Left ventricle myocardium superior (tissue), 1 donor: ENCODE measurements around the gene RAD51AP2. TPM values are rescaled to one million over a fixed set of nuclear protein-coding genes. Genes with fewer than 3 reads are reported as not detected.

Experiments used
- ATAC-seq: fragments of 200-7000 bp; cut with Tn5 transposase; one replicate; pipeline ENCODE4 v1.9.1; 2020; ENCODE audit warnings: mild to moderate bottlenecking, moderate library complexity
- DNase-seq: peaks from one replicate; pipeline ENCODE4 v3.0.0-alpha.2; 2020
- intact Hi-C: fragments of 100-400 bp; cut with micrococcal nuclease; formaldehyde crosslinking; loops from one replicate; pipeline ENCODE4 v1.11.0; 2022
- total RNA-seq: library from RNA; stranded (reverse); fragmentation: NEBNext Ultra II Directional; extraction: Animal tissue kit (Norgen Biotek cat#: 25700); gene quantifications from one replicate; pipeline ENCODE4 v1.2.1, GENCODE V29; 2021
- donor health status: DM: no; HTN: yes; CAD: no; lungs with severe emphysema.

Gene RAD51AP2
- total RNA-seq, 1 donor from 2014 or later, result 0.10 TPM

- intact Hi-C loops, result no loop called here
- ATAC-seq, result peak; percentile 86
- DNase-seq, result no peak
Measured at GRCh38 chr2:17476830-17477229, 41.4 kb downstream of the RAD51AP2 start.

- no peak for DNase-seq
- intact Hi-C loops, result no loop called here
- ATAC-seq, result no peak
Measured at GRCh38 chr2:17476064-17476463, 42.2 kb downstream of the RAD51AP2 start.

GRCh38 chr2:17475286-17475685 is 43.0 kb downstream of the RAD51AP2 start:
- no peak for ATAC-seq
- DNase-seq, result no peak
- intact Hi-C loops, result no loop called here

- DNase-seq, result no peak
- no peak for ATAC-seq
- intact Hi-C loops, result no loop called here
Measured at GRCh38 chr2:17471979-17472378, 46.3 kb downstream of the RAD51AP2 start.

GRCh38 chr2:17470855-17471641 is 47.2 kb downstream of the RAD51AP2 start:
- no peak for DNase-seq

GRCh38 chr2:17461087-17461475 is 57.2 kb downstream of the RAD51AP2 start:
- ATAC-seq, result no peak

More at GRCh38 chr2:17470855-17471641, 47.2 kb downstream of the RAD51AP2 start:
- intact Hi-C loops, result no loop called here
- ATAC-seq, result no peak

More at GRCh38 chr2:17461087-17461475, 57.2 kb downstream of the RAD51AP2 start:
- no peak for DNase-seq
- intact Hi-C loops, result no loop called here

Other genes with a start within 250 kb of the RAD51AP2 start
- gene VSNL1, start 22.3 kb upstream of the RAD51AP2 start, total RNA-seq, result 18.6 TPM
- 14.2 TPM for gene SMC6, start 235.4 kb upstream of the RAD51AP2 start, total RNA-seq
- gene GEN1, start 235.7 kb upstream of the RAD51AP2 start, total RNA-seq, result 4.2 TPM